ENCODE measurements around the gene ATP13A1. TPM values are rescaled to one million over a fixed set of nuclear protein-coding genes. Genes with fewer than 3 reads are reported as not detected.

The ATP13A1 gene
- total and polyA plus RNA-seq, 2 donors (not counting 3 experiments of a cell fraction or from before 2014, with no cell fraction given), result 36.9 to 48.7 TPM

GRCh38 chr19:19643158-19644053 lies 20.1 kb downstream of the ATP13A1 start, which contains the start of gene GMIP:
GMIP (minus strand) TSS chr19:19643657; CDS start chr19:19643529, 128 bp downstream.
- Histone ChIP-seq H3K27ac (ENCODE audit: insufficient read depth, low read depth, low read length) (peak within 1 kb of the TSS; percentile 54), H3K4me2 (ENCODE audit: insufficient read depth, low read length) (peak within 1 kb of the TSS; percentile 41), H3K36me3 (ENCODE audit: control insufficient read depth in 2 of 2, extremely low read depth in 1 of 2, insufficient read depth in 2 of 2, low read length in 2 of 2) (peaks cover 2 to 26% of the 10 kb centered on the region in 2 experiments), H3K79me2 (ENCODE audit: control insufficient read depth, insufficient read depth, low read length) (no peaks in the 10 kb centered on the region), H3K4me3 (replicated peaks in 1 of 3; ENCODE audit: insufficient read depth in 1 of 3, low read depth in 1 of 3, low read length in 3 of 3) (peak within 1 kb of the TSS; percentile 72 to 98 (median 78)), H4K20me1 (replicated peaks; ENCODE audit: control insufficient read depth, extremely low read depth, insufficient read depth, low read length) (no peaks in the 10 kb centered on the region), H3K9me1 (replicated peaks; ENCODE audit: control insufficient read depth, extremely low read depth, insufficient read depth, low read length) (no peaks in the 10 kb centered on the region), H2AFZ (ENCODE audit: low read depth, low read length) (peak within 1 kb of the TSS; percentile 68), H3K9me3 (replicated peaks; ENCODE audit: control insufficient read depth, insufficient read depth, low read length) (no peaks in the 10 kb centered on the region), H3K4me1 (ENCODE audit: control insufficient read depth, extremely low read depth, insufficient read depth, low read length) (peaks cover 4% of the 10 kb centered on the region), H3K9ac (replicated peaks; ENCODE audit: extremely low read depth, insufficient read depth, low read length) (peak within 1 kb of the TSS; percentile 64), H3K27me3 (ENCODE audit: control insufficient read depth in 2 of 2, insufficient read depth in 2 of 2, low read length in 2 of 2) (no peaks in the 10 kb centered on the region)
- BruUV-seq (replicated peaks), result no TSS peak
- dilution Hi-C loops (cut with MboI; ENCODE audit: extremely low pct_ligation_motif_present, low sequenced_read_pairs) (no loop called here), intact Hi-C loops (cut with micrococcal nuclease) (loop anchor here (1.0 to 5.0 kb wide), 2 partner anchors 91 to 111 kb away; no protein-coding TSS in a partner anchor)
- POLR2A ChIA-PET, result no interaction called here
- FAIRE-seq (peak; percentile 44), DNase-seq (ENCODE audit: low read depth, low spot score) (peak; percentile 45)
- CTCF ChIA-PET, result interaction anchor here (0.6 to 3.1 kb wide), 2 partner anchors 10 to 111 kb away, joined by 3 to 29 read pairs; no protein-coding TSS in a partner anchor
- no peak for TF ChIP-seq EZH2 (IDR thresholded peaks at IDR 0.05; ENCODE audit: borderline replicate concordance, low read depth, low read length, severe bottlenecking)
- TF ChIP-seq MAX (IDR thresholded peaks at IDR 0.05; ENCODE audit: insufficient read depth, insufficient read length), result no peak
- TF ChIP-seq MYC (IDR thresholded peaks at IDR 0.05; ENCODE audit: low read depth, low read length), result no peak
- peak; percentile 55 for TF ChIP-seq POLR2A (IDR thresholded peaks at IDR 0.05; ENCODE audit: low read depth, low read length)
- TF ChIP-seq FOS (IDR thresholded peaks at IDR 0.05; ENCODE audit: borderline replicate concordance, insufficient read depth, low read length), result no peak
- TF ChIP-seq POLR2AphosphoS5 (IDR thresholded peaks at IDR 0.05; ENCODE audit: insufficient read depth, low read depth, low read length), result peak; percentile 70
- TF ChIP-seq JUN (IDR thresholded peaks at IDR 0.05; ENCODE audit: borderline replicate concordance, insufficient read depth, insufficient read length, low read depth), result no peak
- TF ChIP-seq CTCF (IDR thresholded peaks at IDR 0.05; ENCODE audit: extremely low read depth in 1 of 2, insufficient read depth in 1 of 2, low read depth in 1 of 2, low read length in 2 of 2), result peak; percentile 81 to 87
- no peak for TF ChIP-seq GATA2 (IDR thresholded peaks at IDR 0.05; ENCODE audit: insufficient read depth, insufficient read length, low read depth, low read length)
